Neural crest cell (in vitro differentiated cells): ENCODE measurements around the gene IRS1. TPM values are rescaled to one million over a fixed set of nuclear protein-coding genes. Genes with fewer than 3 reads are reported as not detected.

Experiments
- DNase-seq: peaks from one replicate; pipeline ENCODE4 v3.0.0; 2021; ENCODE audit warnings: low read depth, mixed read lengths, low spot score
- H3K27ac Mint-ChIP-seq: one replicate; pipeline ENCODE4 v1.8.0; 2021; ENCODE audit warnings: mild to moderate bottlenecking, mixed read lengths; ENCODE audit not compliant: unreplicated experiment
- H3K27me3 Mint-ChIP-seq: 2 replicates; pipeline ENCODE4 v1.8.0; 2021; ENCODE audit warnings: low read depth, mild to moderate bottlenecking, mixed read lengths
- H3K36me3 Mint-ChIP-seq: 2 replicates; pipeline ENCODE4 v1.8.0; 2021; ENCODE audit warnings: low read depth, mild to moderate bottlenecking, mixed read lengths
- H3K4me1 Mint-ChIP-seq: 2 replicates; pipeline ENCODE4 v1.8.0; 2021; ENCODE audit warnings: mixed read lengths
- H3K4me3 Mint-ChIP-seq: one replicate; pipeline ENCODE4 v1.8.0; 2021; ENCODE audit warnings: mild to moderate bottlenecking, mixed read lengths
- H3K9me3 Mint-ChIP-seq: 2 replicates; pipeline ENCODE4 v1.8.0; 2021; ENCODE audit warnings: mixed read lengths
- total RNA-seq: library from RNA; stranded (reverse); gene quantifications from 2 replicates; pipeline ENCODE4 v1.2.1, GENCODE V29; 2021
- TF ChIP-seq, protein P1 (sequence below): fragments of 200-600 bp; sonication (generic); conservative IDR thresholded peaks from 2 replicates; pipeline ENCODE4 v1.5.0; 2021; ENCODE audit warnings: antibody characterized with exemption, mild to moderate bottlenecking

Gene IRS1
- total RNA-seq, 1 donor from 2014 or later = 15.1 TPM

DNA sequence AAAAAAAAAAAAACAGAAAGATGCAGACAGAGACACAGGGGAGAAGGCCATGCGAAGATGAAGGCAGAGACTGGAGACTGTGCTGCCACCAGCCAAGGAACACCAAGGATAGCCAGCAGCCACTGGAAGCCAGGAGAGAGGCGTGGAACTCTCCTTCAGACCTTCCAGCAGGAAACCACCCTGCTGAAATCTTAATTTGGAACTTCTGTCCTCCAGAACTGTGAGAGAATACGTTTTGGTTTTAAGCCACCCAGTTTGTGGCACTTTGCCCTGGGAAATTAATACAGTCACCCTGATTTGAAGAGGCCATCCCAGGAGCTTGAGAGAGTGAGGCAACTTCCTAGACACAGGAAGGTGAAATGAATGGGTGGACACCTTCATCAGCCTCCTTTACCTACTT is 93.7 kb downstream of the IRS1 start:
- peaks cover 9% of the 10 kb centered on the region for H3K4me1 Mint-ChIP-seq
- H3K36me3 Mint-ChIP-seq = no peaks in the 10 kb centered on the region
- H3K27me3 Mint-ChIP-seq = no peaks in the 10 kb centered on the region
- peaks cover 3% of the 10 kb centered on the region for H3K9me3 Mint-ChIP-seq
- TF ChIP-seq, protein P1, sequence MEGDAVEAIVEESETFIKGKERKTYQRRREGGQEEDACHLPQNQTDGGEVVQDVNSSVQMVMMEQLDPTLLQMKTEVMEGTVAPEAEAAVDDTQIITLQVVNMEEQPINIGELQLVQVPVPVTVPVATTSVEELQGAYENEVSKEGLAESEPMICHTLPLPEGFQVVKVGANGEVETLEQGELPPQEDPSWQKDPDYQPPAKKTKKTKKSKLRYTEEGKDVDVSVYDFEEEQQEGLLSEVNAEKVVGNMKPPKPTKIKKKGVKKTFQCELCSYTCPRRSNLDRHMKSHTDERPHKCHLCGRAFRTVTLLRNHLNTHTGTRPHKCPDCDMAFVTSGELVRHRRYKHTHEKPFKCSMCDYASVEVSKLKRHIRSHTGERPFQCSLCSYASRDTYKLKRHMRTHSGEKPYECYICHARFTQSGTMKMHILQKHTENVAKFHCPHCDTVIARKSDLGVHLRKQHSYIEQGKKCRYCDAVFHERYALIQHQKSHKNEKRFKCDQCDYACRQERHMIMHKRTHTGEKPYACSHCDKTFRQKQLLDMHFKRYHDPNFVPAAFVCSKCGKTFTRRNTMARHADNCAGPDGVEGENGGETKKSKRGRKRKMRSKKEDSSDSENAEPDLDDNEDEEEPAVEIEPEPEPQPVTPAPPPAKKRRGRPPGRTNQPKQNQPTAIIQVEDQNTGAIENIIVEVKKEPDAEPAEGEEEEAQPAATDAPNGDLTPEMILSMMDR = no peak
- no peak for DNase-seq
- no peak overlapping the region for H3K4me3 Mint-ChIP-seq
- H3K27ac Mint-ChIP-seq = no peak overlapping the region

DNA sequence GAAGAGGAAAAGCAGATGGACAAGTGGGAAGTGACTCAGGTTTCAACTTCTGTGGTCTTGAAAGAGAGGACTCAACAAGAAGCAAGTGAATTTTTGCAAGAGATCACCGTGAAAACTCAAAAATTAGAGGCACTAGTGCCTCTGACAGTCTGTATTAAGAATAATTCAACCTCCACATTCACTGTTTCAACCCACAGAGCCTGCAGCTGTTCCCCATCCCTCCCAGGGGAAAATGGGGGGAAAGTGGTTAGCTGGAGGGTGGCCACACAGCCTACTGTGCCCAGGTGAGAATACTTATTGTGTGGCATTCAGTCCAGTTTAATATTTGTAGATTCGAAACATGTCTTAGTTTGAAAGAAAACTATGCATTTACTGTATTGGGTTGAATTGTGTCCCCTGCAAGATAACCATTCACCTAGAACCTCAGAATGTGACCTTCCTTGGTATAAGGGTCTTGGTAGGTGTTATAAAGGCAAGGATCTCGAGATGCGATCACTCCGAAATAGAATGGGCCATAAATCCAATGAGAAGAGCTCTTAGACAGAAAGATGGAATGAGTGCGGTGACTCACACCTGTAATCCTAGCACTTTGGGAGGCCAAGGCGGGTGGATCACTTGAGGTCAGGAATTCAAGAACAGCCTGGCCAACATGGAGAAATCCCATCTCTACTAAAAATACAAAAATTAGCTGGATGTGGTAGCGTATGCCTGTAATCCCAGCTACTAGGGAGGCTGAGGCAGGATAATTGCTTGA is 94.3 kb downstream of the IRS1 start:
- Mint-ChIP-seq H3K27me3 (no peaks in the 10 kb centered on the region), H3K36me3 (no peaks in the 10 kb centered on the region), H3K4me3 (no peak overlapping the region), H3K4me1 (peaks cover 9% of the 10 kb centered on the region), H3K9me3 (peaks cover 3% of the 10 kb centered on the region), H3K27ac (no peak overlapping the region)
- TF ChIP-seq, protein P1 = no peak
- DNase-seq = no peak

DNA sequence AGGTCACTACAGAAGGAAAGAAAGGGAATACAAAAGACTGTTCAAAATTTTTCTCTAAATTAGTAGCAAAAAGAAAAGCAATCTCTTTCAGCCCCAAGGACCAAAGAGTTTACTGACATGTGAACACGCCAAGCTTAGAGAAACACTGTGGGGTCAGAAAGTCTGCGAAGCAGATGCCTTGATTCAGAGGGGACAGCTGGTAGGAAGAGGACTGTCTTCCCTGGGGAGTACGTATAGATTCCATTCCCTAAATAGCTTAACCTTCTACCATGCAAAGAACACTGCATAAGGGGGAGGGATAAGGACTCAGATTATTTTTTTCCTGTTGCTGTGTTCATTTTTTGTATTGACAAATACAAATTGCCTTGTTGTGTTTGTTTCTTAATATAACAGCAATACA is 96.1 kb downstream of the IRS1 start:
- H3K9me3 Mint-ChIP-seq = peaks cover 3% of the 10 kb centered on the region
- TF ChIP-seq, protein P1 = no peak
- H3K4me3 Mint-ChIP-seq = no peak overlapping the region
- no peak for DNase-seq
- H3K36me3 Mint-ChIP-seq = no peaks in the 10 kb centered on the region
- H3K27me3 Mint-ChIP-seq = no peaks in the 10 kb centered on the region
- H3K4me1 Mint-ChIP-seq = peaks cover 9% of the 10 kb centered on the region
- H3K27ac Mint-ChIP-seq = no peak overlapping the region

DNA sequence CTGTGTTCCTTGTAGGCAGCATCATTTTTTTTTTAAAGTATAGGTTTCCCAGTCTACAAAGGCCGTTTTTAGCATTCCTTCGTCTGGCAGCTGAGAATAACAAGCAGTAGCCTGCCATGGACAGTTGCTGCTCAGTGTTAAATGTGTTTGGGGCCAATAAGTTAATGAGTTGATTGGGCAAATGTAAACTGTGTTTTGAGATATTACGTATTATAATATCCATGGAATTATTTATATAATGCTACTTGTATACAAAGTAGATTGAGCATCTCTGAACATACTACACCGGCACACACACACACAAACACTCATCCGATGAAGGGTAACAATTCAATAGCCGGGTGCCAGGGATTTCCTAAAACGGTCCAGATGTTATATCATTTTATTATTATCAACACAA is 97.2 kb downstream of the IRS1 start:
- H3K27me3 Mint-ChIP-seq = no peaks in the 10 kb centered on the region
- peaks cover 3% of the 10 kb centered on the region for H3K9me3 Mint-ChIP-seq
- H3K36me3 Mint-ChIP-seq = no peaks in the 10 kb centered on the region
- no peak overlapping the region for H3K4me3 Mint-ChIP-seq
- no peak overlapping the region for H3K27ac Mint-ChIP-seq
- DNase-seq = no peak
- TF ChIP-seq, protein P1 = no peak
- H3K4me1 Mint-ChIP-seq = peaks cover 9% of the 10 kb centered on the region

DNA sequence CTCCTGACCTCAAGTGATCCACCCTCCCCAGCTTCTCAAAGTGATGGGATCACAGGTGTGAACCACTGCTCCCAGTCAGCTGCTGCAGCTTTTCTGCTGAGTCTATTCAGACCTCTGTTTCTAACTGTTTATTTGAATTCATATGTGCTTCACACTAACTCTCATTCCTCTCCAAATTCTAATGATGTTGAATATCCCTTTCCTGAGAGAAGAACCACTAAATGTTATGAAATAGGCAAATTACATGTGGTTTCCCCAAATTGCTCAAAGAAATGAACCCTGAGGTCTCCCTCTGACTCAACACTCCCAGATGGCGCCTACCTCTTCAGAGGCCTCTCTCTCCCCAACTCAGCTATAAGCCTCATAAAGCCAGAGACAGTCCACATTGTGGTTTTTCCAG is 98.6 kb downstream of the IRS1 start:
- Mint-ChIP-seq H3K27me3 (no peaks in the 10 kb centered on the region), H3K4me1 (peaks cover 9% of the 10 kb centered on the region), H3K4me3 (no peak overlapping the region), H3K27ac (no peak overlapping the region), H3K9me3 (no peaks in the 10 kb centered on the region), H3K36me3 (no peaks in the 10 kb centered on the region)
- no peak for DNase-seq
- TF ChIP-seq, protein P1 = no peak
